WTC11 (cell line): ENCODE measurements around the gene CD44. TPM values are rescaled to one million over a fixed set of nuclear protein-coding genes. Genes with fewer than 3 reads are reported as not detected.
"Not testable (repeated sequence)": the region's sequence is repeated elsewhere in the genome, so short reads cannot be mapped to it uniquely, and the experiment has no call there.

Experiments
- ATAC-seq: fragments of 200-7000 bp; cut with Tn5 transposase; 2 replicates; pipeline ENCODE4 v1.10.0; 2021; ENCODE audit warnings: mild to moderate bottlenecking, moderate library complexity
- CTCF ChIA-PET: fragments of 300-600 bp; sonication (Branson Sonifier 250); formaldehyde crosslinking; loops from one replicate; lab custom pipeline; 2021; ENCODE audit warnings: antibody characterized with exemption; lab: Charles Lee
- POLR2A ChIA-PET: fragments of 350-600 bp; sonication (Branson Sonifier 250); formaldehyde crosslinking; loops from one replicate; lab custom pipeline; 2021; ENCODE audit warnings: antibody characterized with exemption; lab: Charles Lee
- DNase-seq: peaks from one replicate; pipeline ENCODE4 v3.0.0; 2021; ENCODE audit warnings: low spot score
- H3K27ac Mint-ChIP-seq: 2 replicates; pipeline ENCODE4 v1.8.0; 2021; ENCODE audit warnings: mixed read lengths
- H3K27me3 Mint-ChIP-seq: 2 replicates; pipeline ENCODE4 v1.8.0; 2021; ENCODE audit warnings: low read depth, mild to moderate bottlenecking, moderate library complexity, mixed read lengths
- H3K36me3 Mint-ChIP-seq: 2 replicates; pipeline ENCODE4 v1.8.0; 2021; ENCODE audit warnings: mixed read lengths
- H3K4me1 Mint-ChIP-seq: 2 replicates; pipeline ENCODE4 v1.8.0; 2022; ENCODE audit warnings: mixed read lengths
- H3K4me3 Mint-ChIP-seq: 2 replicates; pipeline ENCODE4 v1.8.0; 2021; ENCODE audit warnings: mild to moderate bottlenecking, moderate library complexity, mixed read lengths
- H3K9me3 Mint-ChIP-seq: 2 replicates; pipeline ENCODE4 v1.8.0; 2021; ENCODE audit warnings: mixed read lengths
- AFF4 ChIP-seq: sonication (generic); formaldehyde crosslinking; IDR thresholded peaks from 2 replicates; pipeline ENCODE4 v1.8.1; 2023; ENCODE audit warnings: mild to moderate bottlenecking, missing genetic modification reagents, borderline replicate concordance
- ATF3 ChIP-seq: sonication (generic); formaldehyde crosslinking; conservative IDR thresholded peaks from 2 replicates; pipeline ENCODE4 v1.8.1; 2022; ENCODE audit warnings: mild to moderate bottlenecking, missing genetic modification reagents
- E2F4 ChIP-seq: sonication (generic); formaldehyde crosslinking; IDR thresholded peaks from 2 replicates; pipeline ENCODE4 v1.8.1; 2022; ENCODE audit warnings: low read depth, mild to moderate bottlenecking, moderate library complexity, missing genetic modification reagents, borderline replicate concordance
- ELF4 ChIP-seq: sonication (generic); formaldehyde crosslinking; IDR thresholded peaks from 2 replicates; pipeline ENCODE4 v1.8.1; 2022; ENCODE audit warnings: low read depth, mild to moderate bottlenecking, moderate library complexity, missing genetic modification reagents
- EMX1 ChIP-seq: fragments of 250-450 bp; sonication (Bioruptor Pico); IDR thresholded peaks from 2 replicates; pipeline ENCODE4 v1.8.0; 2021; ENCODE audit warnings: mild to moderate bottlenecking
- ERG ChIP-seq: fragments of 250-450 bp; sonication (Bioruptor Pico); IDR thresholded peaks from 2 replicates; pipeline ENCODE4 v1.8.0; 2021; ENCODE audit warnings: mild to moderate bottlenecking
- IRF1 ChIP-seq: sonication (generic); formaldehyde crosslinking; IDR thresholded peaks from 2 replicates; pipeline ENCODE4 v1.8.0; 2023; ENCODE audit warnings: missing genetic modification reagents
- IRF2 ChIP-seq: sonication (generic); formaldehyde crosslinking; IDR thresholded peaks from 2 replicates; pipeline ENCODE4 v1.8.0; 2022; ENCODE audit warnings: low read depth, missing genetic modification reagents, borderline replicate concordance
- JAZF1 ChIP-seq: fragments of 250-450 bp; sonication (Bioruptor Pico); IDR thresholded peaks from 2 replicates; pipeline ENCODE4 v1.9.0; 2021; ENCODE audit warnings: moderate library complexity, mild to moderate bottlenecking, inconsistent platforms
- JUN ChIP-seq: sonication (generic); formaldehyde crosslinking; IDR thresholded peaks from 2 replicates; pipeline ENCODE4 v1.8.0; 2023; ENCODE audit warnings: mild to moderate bottlenecking, missing genetic modification reagents
- NR1H2 ChIP-seq: sonication (generic); formaldehyde crosslinking; IDR thresholded peaks from 2 replicates; pipeline ENCODE4 v1.9.0; 2021; ENCODE audit warnings: mild to moderate bottlenecking, moderate library complexity, missing genetic modification reagents
- NR2C2 ChIP-seq: sonication (generic); formaldehyde crosslinking; IDR thresholded peaks from 2 replicates; pipeline ENCODE4 v1.8.0; 2022; ENCODE audit warnings: mild to moderate bottlenecking, missing genetic modification reagents
- NR3C1 ChIP-seq: sonication (generic); formaldehyde crosslinking; conservative IDR thresholded peaks from 2 replicates; pipeline ENCODE4 v1.8.1; 2023; ENCODE audit warnings: low read depth, mild to moderate bottlenecking, missing genetic modification reagents
- PREB ChIP-seq: sonication (generic); formaldehyde crosslinking; IDR thresholded peaks from 2 replicates; pipeline ENCODE4 v1.8.1; 2022; ENCODE audit warnings: mild to moderate bottlenecking, missing genetic modification reagents, moderate library complexity, borderline replicate concordance
- RORB ChIP-seq: fragments of 250-450 bp; sonication (Bioruptor Pico); IDR thresholded peaks from 2 replicates; pipeline ENCODE4 v1.9.0; 2021; ENCODE audit warnings: mild to moderate bottlenecking
- SOX15 ChIP-seq: fragments of 250-450 bp; sonication (Bioruptor Pico); IDR thresholded peaks from 2 replicates; pipeline ENCODE4 v1.9.0; 2021; ENCODE audit warnings: mild to moderate bottlenecking
- STAT6 ChIP-seq: sonication (generic); formaldehyde crosslinking; conservative IDR thresholded peaks from 2 replicates; pipeline ENCODE4 v1.8.1; 2023; ENCODE audit warnings: mild to moderate bottlenecking, low read depth, missing genetic modification reagents, moderate library complexity
- TP53 ChIP-seq: sonication (generic); formaldehyde crosslinking; IDR thresholded peaks from 2 replicates; pipeline ENCODE4 v1.8.1; 2023; ENCODE audit warnings: mild to moderate bottlenecking, missing genetic modification reagents
- ZNF219 ChIP-seq: sonication (generic); formaldehyde crosslinking; IDR thresholded peaks from 2 replicates; pipeline ENCODE4 v1.8.0; 2023; ENCODE audit warnings: missing genetic modification reagents, mild to moderate bottlenecking, borderline replicate concordance
- total RNA-seq: library from RNA; stranded (reverse); gene quantifications from 3 replicates; pipeline ENCODE4 v1.2.3, GENCODE V29; 2021

CD44 gene
- total RNA-seq, 1 experiment from 2014 or later: 12.0 TPM

GRCh38 chr11:35225946-35226520 lies 87.1 kb downstream of the CD44 start (continued):
- TF ChIP-seq STAT6 (no peak), JUN (CRISPR knock-in tag) (no peak), E2F4 (CRISPR knock-in tag) (no peak), NR1H2 (CRISPR knock-in tag) (no peak), NR2C2 (no peak), JAZF1 (CRISPR knock-in tag) (no peak)

GRCh38 chr11:35226756-35227155 lies 87.8 kb downstream of the CD44 start:
- ATAC-seq, H3K36me3 Mint-ChIP-seq, H3K4me3 Mint-ChIP-seq, DNase-seq, POLR2A ChIA-PET, H3K27me3 Mint-ChIP-seq, H3K9me3 Mint-ChIP-seq, H3K4me1 Mint-ChIP-seq, H3K27ac Mint-ChIP-seq, CTCF ChIA-PET: not testable (repeated sequence)

GRCh38 chr11:35227576-35228327 lies 88.8 kb downstream of the CD44 start:
- no peak overlapping the region for H3K4me3 Mint-ChIP-seq
- POLR2A ChIA-PET: no interaction called here
- no peak for ATAC-seq
- H3K4me1 Mint-ChIP-seq: no peaks in the 10 kb centered on the region
- H3K27ac Mint-ChIP-seq: no peak overlapping the region
- no peaks in the 10 kb centered on the region; the same call in 1 of the 2 replicates for H3K27me3 Mint-ChIP-seq
- DNase-seq: no peak
- CTCF ChIA-PET: no interaction called here
- no peaks in the 10 kb centered on the region for H3K9me3 Mint-ChIP-seq
- no peaks in the 10 kb centered on the region for H3K36me3 Mint-ChIP-seq
- TF ChIP-seq IRF1 (CRISPR knock-in tag) (no peak), PREB (CRISPR knock-in tag) (no peak), AFF4 (CRISPR knock-in tag) (no peak), EMX1 (CRISPR knock-in tag) (no peak), NR1H2 (CRISPR knock-in tag) (no peak), ATF3 (no peak), NR3C1 (no peak), RORB (CRISPR knock-in tag) (no peak), ELF4 (CRISPR knock-in tag) (no peak), SOX15 (CRISPR knock-in tag) (no peak), ZNF219 (CRISPR knock-in tag) (no peak), IRF2 (CRISPR knock-in tag) (no peak), TP53 (CRISPR knock-in tag) (no peak), ERG (CRISPR knock-in tag) (no peak)
